Ishikawa (cell line): ENCODE data around the gene UBN1.

Experiments used
- CREB1 ChIP-seq: IDR thresholded peaks from 2 replicates; pipeline ENCODE4 v1.6.1; 2012; ENCODE audit warnings: low read depth
- EGR1 ChIP-seq: IDR thresholded peaks from 2 replicates; pipeline ENCODE4 v1.6.1; 2012
- EP300 ChIP-seq: IDR thresholded peaks from 2 replicates; pipeline ENCODE4 v1.6.1; 2012; ENCODE audit warnings: borderline replicate concordance
- MAX ChIP-seq: IDR thresholded peaks from 2 replicates; pipeline ENCODE4 v1.6.1; 2012
- NFIC ChIP-seq: IDR thresholded peaks from 2 replicates; pipeline ENCODE4 v1.6.1; 2012
- TAF1 ChIP-seq: IDR thresholded peaks from 2 replicates; pipeline ENCODE4 v1.6.1; 2012; ENCODE audit warnings: low read depth, mild to moderate bottlenecking
- TEAD4 ChIP-seq: IDR thresholded peaks from 2 replicates; pipeline ENCODE4 v1.6.1; 2012
- USF1 ChIP-seq: IDR thresholded peaks from 2 replicates; pipeline ENCODE4 v1.6.1; 2012
- ZBTB7A ChIP-seq: IDR thresholded peaks from 2 replicates; pipeline ENCODE4 v1.6.1; 2012; ENCODE audit warnings: low read depth

DNA sequence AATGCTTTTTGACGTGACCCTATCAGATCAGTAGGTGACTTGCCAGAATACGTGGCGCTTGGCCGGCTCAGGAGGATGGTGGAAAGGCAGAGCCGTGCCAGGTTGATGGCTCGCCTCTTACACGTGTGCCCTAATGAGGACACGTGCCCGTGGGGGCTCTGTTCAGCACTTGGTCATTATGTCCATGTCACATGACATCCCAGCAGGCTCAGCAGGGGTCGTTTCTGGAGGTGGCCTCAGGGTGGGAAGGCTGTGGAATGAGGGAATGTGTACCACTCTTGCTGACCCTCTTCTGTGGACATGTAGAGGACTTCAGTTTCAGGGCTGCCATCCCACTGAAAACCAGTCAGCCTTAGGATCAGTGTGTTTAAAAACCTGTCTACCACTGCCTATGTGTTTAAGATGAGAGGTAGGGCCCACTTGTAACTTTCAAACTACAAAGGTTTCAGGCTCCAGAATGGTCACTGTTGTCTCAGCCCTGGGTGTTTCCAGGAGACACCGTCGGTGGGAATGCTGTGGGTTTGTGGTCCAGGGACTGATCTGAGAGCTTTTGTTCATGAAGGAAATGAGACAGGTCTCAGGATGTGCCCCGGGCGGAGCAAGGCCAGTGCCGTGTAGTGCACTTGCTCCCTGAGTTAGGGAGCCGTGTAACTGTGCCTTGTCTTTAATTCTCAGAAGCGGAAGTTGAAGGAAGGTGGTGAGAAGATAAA, 12.1 kb downstream of the UBN1 start:
- TF ChIP-seq CREB1 (no peak), MAX (no peak), EP300 (no peak), ZBTB7A (no peak), NFIC (no peak), TAF1 (no peak), USF1 (no peak), TEAD4 (no peak), EGR1 (no peak)
